Cardiac septum (tissue), 1 donor: ENCODE results near the gene FCSK. TPM values are rescaled to one million over a fixed set of nuclear protein-coding genes. Genes with fewer than 3 reads are reported as not detected.

Source experiments
- DNase-seq: peaks from one replicate; pipeline ENCODE4 v3.0.0-alpha.2; 2020; ENCODE audit warnings: low spot score
- intact Hi-C: fragments of 100-400 bp; cut with DNase I; formaldehyde crosslinking; loops from one replicate; pipeline ENCODE4 v1.14.0; 2022
- total RNA-seq: library from RNA; stranded (reverse); fragmentation: NEBNext Ultra II Directional; extraction: Animal tissue kit (Norgen Biotek cat#: 25700); gene quantifications from one replicate; pipeline ENCODE4 v1.2.1, GENCODE V29; 2021
- donor health status: DM: no; HTN: no; CAD: no.

FCSK gene
- total RNA-seq, 1 donor from 2014 or later, result 9.4 TPM

DNA sequence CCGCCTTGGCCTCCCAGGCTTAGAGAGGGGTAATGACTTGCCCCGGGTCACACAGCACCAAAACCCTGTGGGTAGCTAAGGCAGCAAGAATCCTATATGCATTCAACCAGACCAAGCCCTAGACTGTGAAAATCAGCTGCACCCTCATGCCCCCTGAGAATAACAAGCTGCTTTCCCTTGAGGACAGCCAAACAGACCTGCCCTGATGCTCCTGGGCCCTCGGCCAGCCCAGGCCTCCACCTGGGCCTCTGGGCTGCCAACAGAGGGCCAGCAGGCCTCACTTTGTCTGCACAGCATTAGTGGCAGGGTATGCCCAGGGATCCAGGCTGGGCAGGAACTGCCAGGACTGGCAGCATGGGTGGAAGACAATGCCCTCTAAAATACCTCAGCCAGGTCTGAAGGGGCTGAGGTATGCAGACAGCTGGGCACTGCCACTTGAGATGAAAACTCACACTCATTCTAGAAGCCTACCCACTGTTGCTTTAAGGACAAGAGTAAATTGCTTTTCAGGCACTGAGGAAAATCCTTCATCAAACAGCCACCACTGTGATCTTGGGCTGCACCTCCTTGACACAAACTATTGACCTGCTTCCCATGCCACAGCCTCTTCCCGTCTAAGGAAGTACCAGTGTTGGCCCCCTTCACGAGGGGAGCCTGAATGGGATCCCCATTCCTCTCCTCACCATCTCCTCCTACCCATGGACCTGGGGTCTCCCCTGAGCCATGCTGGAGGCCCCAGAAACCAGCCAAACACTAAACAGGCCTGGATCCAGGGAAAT lies 24.3 kb upstream of the FCSK start:
- intact Hi-C loops, result loop anchor here (5.0 kb wide), 1 partner anchor 48 kb away; no protein-coding TSS in a partner anchor
- no peak for DNase-seq

DNA sequence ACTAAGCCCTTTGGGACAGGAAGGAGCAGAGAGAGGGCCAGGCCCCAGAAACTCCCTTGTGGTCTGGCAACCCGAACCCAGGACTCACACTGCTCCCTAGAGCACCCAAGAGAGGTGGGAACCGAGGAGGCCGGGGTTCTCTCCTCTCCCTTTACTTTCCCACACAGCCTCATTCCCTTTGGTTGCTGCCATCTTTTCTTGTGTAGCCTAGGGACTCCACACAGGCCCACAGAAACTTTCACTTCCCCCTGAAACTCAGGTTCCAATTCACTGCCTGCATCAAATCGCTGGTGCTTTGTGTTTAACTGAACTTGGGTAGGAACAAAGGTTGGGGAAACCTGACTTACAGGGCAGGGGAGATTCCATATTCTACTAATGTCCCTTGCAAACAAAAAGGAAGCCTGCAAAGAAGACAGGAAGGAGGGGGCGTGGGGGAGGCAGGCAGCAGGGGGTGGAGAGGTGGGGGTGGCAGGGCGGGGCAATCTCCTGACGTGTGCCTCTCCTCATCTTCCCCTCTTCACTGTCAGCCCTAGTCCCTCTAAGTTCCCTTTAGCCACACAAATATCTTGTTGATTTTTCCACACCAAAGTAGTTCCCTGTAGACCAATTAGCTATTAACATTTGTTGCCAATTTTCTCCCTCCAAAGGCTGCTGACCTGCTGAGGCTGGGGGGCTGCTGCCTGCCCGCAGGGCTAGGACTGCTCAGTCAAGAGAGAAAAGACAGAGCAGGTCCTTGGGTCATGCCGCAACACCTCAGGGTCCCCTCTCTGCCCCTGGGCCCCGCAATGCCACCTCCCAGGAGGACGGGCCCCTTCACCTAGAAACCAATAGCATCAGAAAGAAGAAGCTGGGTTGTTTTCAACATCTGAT lies 23.5 kb upstream of the FCSK start:
- intact Hi-C loops, result loop anchor here (5.0 kb wide), 1 partner anchor 49 kb away; no protein-coding TSS in a partner anchor
- DNase-seq, result no peak

DNA sequence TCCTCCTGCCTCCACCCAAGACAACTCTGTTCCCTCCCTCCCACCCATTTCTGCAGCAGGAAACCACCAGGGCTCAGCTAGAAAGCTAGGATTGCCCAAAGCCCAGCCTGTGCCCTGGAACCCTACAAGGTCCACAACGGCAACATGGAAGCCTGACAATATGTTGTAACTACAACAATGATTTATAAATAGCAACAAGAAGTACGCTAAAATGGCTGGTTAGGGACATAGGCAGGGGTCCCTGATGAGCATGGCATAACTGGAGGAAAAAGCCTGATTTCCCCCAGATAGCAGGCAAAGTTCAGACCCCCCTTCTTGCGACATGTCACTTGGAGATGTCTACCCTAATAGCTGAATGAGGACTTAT lies 22.1 kb upstream of the FCSK start:
- intact Hi-C loops, result loop anchor here (5.0 kb wide), 1 partner anchor 50 kb away; no protein-coding TSS in a partner anchor
- DNase-seq, result no peak

DNA sequence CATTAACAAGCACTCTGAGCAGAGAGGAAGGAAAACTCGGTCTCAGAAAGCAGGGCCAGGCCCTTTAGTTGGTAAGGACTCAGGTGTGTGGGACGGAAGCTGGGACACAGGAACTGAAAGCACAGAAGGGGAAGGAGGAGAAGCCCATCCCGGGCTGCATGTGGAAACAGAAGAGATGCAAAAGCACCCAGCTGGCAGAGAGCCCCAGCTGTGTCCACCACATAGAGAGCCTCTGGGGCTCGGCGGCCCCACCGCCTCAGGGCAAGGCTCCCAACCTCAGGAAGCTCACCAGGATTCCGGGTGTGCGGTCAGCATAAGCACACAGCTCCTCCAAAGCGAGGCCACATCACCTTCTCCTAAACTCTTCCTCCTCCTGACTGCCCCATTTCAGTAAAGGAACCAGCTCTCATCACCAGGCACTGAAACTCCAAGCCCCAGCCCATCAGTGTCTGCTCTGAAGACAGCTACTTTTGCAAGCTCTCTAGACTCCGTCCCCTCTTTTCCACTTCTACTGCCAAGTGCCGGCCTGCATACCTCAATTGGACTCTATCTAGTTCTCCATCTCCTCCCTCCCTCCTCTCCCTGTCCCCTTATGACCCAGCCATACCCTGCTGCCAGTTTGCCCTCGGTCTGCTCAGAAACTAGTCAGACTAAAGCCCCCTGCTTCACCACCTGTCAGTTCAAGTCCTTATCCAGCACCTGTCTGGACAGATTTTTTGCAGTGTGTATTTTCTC lies 21.5 kb upstream of the FCSK start:
- intact Hi-C loops, result loop anchor here (5.0 kb wide), 1 partner anchor 51 kb away; no protein-coding TSS in a partner anchor
- no peak for DNase-seq

DNA sequence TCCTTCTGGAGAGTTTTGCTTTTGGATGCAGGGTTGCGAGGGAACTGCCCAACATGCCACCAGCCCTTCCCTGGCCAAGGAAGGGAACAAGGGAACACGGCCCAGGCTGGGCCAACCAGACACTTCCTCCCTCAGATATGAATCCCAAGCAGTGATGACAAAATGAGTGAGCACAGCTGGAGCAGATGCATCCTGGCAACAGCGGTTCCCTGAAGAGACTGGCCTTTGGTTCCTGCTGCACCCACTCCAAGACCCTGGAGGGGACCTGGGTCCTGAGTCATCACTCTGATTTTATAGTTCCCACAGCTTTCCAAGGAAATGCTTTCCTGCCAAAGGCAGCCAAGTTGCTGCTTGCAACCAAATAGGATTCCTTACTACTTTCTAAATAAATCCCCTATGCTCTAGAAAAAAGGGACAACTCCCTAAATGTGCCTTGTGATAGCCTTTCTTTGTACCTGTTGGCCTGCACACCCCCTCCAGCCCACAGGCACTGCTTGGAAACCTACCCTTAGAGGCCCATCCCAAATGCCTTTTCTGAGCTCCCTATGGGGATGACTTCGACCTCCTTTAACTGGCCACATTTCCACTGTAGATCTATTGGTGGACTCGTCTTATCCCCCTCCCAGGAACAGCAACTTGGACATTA lies 20.8 kb upstream of the FCSK start:
- intact Hi-C loops, result loop anchor here (5.0 kb wide), 1 partner anchor 51 kb away; no protein-coding TSS in a partner anchor
- DNase-seq, result no peak

DNA sequence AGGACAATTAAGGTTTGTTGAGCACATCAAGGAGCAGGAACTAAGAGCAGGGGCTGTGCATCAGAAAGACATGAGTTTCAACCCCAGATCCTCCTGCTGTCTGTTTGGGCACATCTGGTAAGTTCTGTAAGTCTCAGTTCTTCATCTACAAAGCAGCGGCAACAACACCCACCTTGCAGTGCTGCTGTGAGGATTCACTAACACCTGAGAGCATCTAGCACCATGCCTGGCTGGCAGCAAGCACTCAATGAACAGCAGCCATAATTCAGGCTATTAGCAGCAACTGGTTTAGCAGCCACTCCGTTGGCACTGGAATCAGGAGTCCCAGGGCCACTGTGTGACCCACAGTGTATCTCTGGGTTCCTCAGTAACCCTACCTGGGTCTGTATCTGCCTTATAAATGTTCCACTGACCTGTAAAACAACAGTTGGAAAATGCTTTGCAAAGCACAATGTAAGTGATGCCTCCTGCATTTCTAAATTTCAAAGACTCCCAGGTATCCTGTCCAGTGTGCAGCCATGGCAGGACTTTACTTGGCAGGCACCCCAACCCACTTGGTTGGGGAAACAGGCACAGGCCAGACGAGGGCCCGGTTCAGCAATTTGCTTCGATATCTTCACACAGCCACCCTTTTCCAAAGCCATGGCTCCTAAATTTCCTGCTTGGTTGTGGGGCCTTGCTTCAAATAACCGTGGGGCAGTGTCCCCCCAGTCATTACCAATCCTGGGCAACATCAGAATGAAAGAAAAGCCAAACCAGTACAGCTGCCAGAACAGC lies 19.7 kb upstream of the FCSK start:
- intact Hi-C loops, result loop anchor here (5.0 kb wide), 1 partner anchor 52 kb away; no protein-coding TSS in a partner anchor

DNA sequence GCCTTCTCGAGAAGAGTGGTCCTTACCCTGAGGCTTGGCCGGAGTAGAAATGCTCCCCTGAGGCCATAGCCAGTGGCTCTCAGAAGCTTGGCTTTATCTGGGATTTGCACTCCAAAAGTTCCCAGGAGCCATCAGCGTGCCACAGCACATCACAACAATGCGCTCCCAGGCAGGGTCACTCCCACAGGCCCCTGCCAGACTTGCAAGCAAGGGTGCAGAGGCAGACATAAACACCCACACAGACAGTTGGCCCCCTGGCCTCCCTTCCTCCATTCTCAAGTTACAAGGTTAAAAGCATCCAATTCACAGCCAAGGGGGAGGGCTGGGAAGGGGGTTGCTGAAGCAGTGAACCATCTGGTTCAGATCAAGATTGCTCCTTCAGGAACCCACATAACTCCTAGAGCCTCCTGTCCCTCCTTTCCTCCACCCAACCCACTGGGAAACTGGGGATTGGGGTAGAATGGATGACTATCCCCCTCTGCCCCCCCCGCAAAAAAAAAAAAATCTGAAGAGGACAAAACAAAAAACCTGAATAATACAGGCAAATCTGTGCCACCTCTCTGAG lies 17.3 kb upstream of the FCSK start:
- intact Hi-C loops, result no loop called here

More for the DNA sequence above, 19.7 kb upstream of the FCSK start:
- no peak for DNase-seq

DNA sequence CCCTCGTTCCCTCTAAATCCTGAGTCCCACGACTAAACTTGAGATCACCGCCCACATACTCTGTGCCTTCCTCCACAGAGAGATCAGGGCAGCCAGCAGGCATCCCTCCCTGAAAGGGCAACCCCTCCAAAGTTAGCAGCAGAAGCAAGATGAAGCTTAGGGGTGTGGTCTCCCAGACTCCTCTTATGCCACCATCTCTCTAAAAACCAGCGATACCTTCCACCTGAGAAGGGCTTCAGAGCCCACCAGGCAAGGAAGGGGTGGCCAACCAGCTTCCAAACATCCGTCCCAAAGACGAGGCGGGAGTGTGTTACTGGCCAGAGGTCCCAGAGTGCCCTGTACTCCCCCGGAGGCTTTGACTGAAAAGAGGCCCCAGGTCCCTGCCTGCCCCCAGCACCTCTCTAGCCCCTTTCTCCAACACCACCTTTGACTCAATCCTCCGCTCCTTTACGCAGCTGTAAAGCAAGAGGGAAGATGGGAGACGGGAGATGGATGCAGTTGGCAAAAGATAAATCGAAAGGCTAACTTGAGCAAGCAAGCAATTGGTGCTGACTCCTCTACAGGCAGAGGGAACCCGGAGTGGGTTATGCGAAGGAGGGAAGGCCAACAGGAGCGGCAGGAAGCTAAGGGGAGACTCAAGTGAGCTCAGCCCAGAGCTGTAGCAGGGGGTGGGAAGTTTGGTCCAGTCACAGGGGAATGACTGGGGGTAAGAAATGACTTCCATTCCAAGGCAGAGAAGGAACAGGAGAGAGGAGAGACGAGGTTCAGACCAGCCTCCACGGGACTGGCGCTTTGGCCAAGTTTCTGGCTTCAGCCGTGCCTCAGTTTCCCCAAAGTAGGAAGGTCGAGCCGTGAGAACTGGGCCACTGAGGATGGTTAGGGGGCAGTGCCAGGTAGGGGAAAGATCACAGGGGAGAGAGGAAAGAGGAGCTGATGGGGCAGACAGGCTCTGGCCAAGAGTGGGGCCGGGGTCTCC lies 16.5 kb upstream of the FCSK start:
- intact Hi-C loops, result no loop called here
- DNase-seq, result no peak

More for the DNA sequence above, 17.3 kb upstream of the FCSK start:
- DNase-seq, result no peak

DNA sequence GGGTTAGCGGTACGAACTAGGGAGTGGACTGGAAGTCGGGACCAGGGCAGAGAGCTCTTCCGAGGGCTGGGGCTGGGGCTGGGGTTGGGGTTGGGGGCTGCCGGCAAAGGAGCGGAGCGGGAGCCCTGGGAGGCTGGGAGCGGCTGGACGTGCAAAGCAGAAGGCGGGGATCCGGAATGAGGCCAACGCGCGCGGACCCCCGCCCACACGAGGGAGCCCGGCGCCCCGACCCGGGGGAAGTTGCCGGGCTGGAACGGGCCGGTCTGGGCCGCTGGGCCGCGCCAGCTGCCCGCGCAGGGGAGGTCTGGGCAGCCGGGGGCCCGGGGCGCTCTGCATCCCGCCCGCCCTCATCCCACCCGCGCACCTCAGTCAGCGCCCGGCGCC lies 15.8 kb upstream of the FCSK start:
- intact Hi-C loops, result no loop called here
- DNase-seq, result no peak

DNA sequence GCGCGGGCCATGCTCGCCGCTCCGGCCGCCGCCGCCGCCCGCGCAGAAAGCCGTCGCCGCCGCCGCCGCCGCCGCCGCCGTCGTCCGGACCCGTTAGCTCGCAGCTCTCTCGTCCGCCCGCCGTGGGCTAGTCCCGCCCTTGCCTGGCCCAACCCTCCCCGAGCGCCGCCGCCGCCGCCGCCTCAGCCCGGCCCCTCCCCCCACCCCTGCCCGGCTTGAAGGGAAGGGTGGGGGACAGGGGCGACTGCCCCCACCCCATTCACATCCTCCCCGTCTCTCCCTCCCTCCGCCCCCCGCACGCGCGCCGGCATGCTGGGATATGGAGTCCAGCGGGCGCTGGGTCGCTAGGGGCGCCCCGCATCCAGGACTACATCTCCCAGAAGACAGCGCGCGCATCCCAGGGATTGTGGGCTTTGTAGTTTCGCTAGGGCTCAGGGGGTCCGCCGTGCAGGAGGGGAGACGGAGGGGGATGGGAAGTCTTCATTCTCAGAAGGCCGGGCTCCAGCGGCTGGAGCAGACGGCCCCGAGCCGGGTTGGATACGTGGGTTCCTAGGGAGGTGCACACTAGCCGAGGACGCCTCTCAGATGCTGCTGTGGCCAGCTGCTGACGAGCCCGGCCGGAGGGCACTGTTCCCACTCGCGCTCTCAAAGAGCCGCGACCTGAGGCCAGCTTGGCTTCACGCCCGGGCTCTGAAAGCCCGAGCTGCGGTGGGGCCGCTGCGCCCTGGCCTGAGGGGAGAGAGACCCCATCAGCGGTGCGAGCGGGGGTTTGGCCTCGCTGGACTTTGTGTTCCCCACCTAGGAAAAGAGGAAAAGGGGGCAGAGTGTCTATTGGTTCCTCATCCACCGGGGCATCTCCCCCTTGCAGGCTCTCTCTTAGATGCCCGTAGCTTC lies 15.2 kb upstream of the FCSK start, which contains the start of gene ST3GAL2:
Gene ST3GAL2 (minus strand): TSS at position 132 of the 894 bp plus-strand sequence. CDS start 40,570 bp downstream, outside the sequence.
- intact Hi-C loops, result no loop called here
- peak; percentile 98 for DNase-seq

DNA sequence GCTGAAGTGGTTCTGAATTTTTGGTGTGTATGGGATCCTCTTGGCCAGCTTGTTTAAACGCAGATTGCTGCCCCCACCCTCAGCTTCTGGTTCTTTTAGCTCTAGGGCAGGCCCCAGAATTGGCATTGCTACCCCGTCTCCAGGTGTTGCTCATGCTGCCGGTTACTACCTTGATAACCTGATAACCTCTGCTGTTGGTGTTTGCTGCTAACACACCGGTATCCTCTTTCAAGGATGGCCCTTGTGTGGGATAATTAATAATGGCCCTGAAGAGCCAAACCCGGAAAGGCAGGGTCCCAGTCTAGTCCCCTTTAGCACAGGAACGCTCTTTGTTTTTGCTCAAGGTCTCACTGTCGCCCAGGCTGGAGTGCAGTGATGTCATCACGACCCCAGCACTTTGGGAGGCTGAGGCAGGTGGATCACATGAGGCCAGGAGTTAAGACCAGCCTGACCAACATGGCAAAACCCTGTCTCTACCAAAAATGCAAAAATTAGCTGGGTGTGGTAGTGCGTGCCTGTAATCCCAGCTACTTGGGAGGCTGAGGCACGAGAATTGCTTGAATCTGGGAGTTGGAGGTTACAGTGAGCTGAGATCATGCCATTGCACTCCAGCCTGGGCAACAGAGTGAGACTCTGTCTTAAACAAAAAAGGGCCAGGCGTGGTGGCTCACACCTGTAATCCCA lies 14.2 kb upstream of the FCSK start:
- intact Hi-C loops, result no loop called here
- DNase-seq, result no peak

DNA sequence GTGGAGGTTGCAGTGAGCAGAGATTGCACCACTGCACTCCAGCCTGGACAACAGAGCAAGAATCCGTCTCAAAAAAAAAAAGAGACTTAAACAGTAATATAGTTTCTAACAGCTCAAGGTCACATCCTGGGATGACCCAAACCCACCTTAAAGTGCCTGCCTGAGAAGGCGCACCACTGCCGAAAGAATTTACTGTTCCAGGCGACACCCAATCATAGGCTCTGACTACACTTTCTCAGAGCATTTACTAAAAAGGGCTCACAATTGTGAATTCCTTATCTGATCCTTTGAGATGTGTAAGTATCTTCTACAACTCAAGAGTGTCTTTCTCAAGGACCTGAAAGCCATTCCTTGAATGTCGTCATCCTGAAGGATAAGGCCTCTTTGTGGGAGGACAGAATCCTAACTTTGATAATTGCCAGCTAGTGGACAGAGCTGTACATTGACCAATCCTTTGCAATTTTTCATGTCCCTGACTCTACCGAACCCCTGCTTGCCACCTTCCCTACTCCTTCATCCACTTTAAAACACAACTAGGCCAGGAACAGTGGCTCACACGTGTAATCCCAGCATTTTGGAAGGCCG lies 12.9 kb upstream of the FCSK start:
- DNase-seq, result no peak
- intact Hi-C loops, result no loop called here

DNA sequence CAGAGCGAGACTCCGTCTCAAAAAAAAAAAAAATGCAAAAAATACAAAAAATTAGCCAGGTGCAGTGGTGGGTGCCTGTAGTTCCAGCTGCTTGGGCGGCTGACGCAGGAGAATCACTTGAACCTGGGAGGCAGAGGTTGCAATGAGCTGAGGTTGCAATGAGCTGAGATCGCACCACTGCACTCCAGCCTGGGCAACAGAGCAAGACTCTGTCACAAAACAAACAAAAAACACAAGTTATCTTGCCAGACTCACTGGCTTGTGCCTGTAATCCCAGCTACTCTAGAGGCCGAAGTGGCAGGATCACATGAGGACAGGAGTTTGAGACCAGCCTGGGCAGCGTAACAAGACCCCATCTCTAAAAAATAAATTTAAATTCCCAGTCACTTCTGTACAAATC lies 12.1 kb upstream of the FCSK start:
- intact Hi-C loops, result no loop called here
- DNase-seq, result no peak

DNA sequence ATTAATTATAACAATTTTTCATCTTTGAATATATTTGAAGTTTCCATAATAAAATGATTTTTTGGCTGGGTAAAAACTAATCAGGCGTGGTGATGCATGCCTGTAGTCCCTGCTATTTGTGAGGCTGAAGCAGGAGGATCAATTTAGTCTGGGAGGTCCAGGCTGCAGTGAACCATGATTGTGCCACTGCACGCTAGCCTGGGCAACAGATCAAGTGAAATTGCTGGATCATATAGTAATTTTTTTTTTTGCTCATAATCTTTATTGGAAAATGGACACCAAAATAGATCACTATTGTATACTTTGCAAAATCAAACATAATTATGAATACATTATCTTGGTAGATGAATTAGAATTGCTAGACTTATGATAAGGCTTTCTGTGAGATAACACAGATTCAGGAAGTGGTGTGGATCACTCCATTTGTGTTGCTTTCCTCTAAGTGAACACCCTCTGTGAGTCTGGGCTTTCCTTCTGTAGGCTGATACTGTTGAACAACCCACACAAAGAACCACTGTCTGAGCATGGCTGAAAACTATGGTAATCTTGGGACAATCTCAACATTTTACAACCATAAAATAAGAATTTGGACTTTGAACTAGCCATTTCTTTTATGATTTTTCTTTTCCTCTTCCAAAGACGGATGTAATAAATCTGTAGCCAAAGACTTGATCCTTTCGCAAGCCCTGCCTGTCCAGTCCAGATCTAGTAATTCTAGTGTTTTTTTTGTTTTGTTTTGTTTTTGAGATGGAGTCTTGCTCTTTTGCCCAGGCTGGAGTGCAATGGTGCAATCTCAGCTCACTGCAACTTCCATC lies 9.9 kb upstream of the FCSK start:
- no peak for DNase-seq
- intact Hi-C loops, result no loop called here
